ENCODE measurements around the gene C17orf75. TPM values are rescaled to one million over a fixed set of nuclear protein-coding genes. Genes with fewer than 3 reads are reported as not detected.
A peak's percentile ranks its signal among the peaks of the same experiment; 100 is the strongest.

The C17orf75 gene
- total and polyA plus RNA-seq, 2 donors (not counting 1 experiment from before 2014, with no cell fraction given), result 16.4 to 30.2 TPM

DNA sequence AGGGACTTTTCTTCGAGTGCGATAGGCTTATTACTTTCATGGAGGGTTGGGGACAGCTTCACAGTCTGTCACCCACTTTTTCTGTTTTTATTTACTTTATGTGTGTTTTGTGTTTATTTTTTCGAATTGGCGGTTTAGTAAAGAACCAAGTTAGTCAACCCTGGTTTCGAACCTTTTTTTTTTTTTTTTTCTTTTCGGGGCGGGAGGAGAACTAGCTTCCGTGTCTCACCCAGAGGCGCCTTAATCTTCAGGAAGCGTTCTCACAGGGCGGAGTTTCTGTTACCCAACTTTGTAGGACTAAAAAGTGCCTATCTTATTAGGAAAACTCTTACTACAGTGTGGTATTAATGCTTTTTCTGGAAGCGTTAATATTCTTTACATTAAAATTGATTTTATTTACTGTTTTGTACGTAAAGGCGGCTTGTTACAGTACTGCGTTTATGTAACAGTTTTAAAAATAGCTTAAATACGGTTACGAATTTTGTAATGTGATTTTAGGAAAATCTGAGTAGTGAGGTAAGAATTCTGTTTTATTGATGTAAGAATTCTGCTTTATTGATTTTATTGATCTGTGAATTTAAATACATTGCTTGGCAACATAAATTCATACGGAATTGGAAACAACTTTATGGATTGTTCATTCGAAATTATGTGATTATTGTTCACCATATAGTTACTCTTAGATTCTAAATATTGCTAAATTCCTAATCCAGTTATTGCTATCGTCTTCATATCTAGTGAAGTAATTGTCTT, 8.9 kb upstream of the C17orf75 start:
- Histone ChIP-seq H3K4me3 (replicated peaks in 1 of 4; ENCODE audit: control extremely low read depth in 1 of 4, insufficient read depth in 1 of 4, low read depth in 3 of 4, low read length in 4 of 4) (peak overlapping the region; percentile 76 to 99 (median 90)), H3K79me2 (ENCODE audit: control insufficient read depth, insufficient read depth, low read length) (peaks cover 58% of the 10 kb centered on the region), H4K20me1 (ENCODE audit: control insufficient read depth, extremely low read depth, insufficient read depth, low read length) (peaks cover 6% of the 10 kb centered on the region), H3K36me3 (ENCODE audit: control insufficient read depth, insufficient read depth, low read length) (peaks cover 7% of the 10 kb centered on the region), H3K27me3 (ENCODE audit: control insufficient read depth, insufficient read depth, low read length) (no peaks in the 10 kb centered on the region), H3K9ac (ENCODE audit: insufficient read depth, low read length) (peak overlapping the region; percentile 91), H2AFZ (ENCODE audit: low read length) (no peak overlapping the region), H3K4me1 (ENCODE audit: control insufficient read depth, extremely low read depth, insufficient read depth, low read length) (peaks cover 3% of the 10 kb centered on the region), H3K9me3 (ENCODE audit: control insufficient read depth, insufficient read depth, low read depth, low read length) (no peaks in the 10 kb centered on the region), H3K4me2 (ENCODE audit: extremely low read depth, insufficient read depth, low read length) (peak overlapping the region; percentile 74), H3K27ac (ENCODE audit: insufficient read depth, low read length) (peak overlapping the region; percentile 96)
- no peak for TF ChIP-seq EZH2 (IDR thresholded peaks at IDR 0.05; ENCODE audit: low read length, missing control alignments)
- TF ChIP-seq, protein P1, sequence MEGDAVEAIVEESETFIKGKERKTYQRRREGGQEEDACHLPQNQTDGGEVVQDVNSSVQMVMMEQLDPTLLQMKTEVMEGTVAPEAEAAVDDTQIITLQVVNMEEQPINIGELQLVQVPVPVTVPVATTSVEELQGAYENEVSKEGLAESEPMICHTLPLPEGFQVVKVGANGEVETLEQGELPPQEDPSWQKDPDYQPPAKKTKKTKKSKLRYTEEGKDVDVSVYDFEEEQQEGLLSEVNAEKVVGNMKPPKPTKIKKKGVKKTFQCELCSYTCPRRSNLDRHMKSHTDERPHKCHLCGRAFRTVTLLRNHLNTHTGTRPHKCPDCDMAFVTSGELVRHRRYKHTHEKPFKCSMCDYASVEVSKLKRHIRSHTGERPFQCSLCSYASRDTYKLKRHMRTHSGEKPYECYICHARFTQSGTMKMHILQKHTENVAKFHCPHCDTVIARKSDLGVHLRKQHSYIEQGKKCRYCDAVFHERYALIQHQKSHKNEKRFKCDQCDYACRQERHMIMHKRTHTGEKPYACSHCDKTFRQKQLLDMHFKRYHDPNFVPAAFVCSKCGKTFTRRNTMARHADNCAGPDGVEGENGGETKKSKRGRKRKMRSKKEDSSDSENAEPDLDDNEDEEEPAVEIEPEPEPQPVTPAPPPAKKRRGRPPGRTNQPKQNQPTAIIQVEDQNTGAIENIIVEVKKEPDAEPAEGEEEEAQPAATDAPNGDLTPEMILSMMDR (conservative IDR thresholded peaks at IDR 0.05 in 1 of 2, IDR thresholded peaks at IDR 0.05 in 1 of 2; ENCODE audit: low read depth in 1 of 2, low read length in 2 of 2), result no peak
- DNase-seq (ENCODE audit: low read depth in 2 of 2), result peak; percentile 60 to 81

DNA sequence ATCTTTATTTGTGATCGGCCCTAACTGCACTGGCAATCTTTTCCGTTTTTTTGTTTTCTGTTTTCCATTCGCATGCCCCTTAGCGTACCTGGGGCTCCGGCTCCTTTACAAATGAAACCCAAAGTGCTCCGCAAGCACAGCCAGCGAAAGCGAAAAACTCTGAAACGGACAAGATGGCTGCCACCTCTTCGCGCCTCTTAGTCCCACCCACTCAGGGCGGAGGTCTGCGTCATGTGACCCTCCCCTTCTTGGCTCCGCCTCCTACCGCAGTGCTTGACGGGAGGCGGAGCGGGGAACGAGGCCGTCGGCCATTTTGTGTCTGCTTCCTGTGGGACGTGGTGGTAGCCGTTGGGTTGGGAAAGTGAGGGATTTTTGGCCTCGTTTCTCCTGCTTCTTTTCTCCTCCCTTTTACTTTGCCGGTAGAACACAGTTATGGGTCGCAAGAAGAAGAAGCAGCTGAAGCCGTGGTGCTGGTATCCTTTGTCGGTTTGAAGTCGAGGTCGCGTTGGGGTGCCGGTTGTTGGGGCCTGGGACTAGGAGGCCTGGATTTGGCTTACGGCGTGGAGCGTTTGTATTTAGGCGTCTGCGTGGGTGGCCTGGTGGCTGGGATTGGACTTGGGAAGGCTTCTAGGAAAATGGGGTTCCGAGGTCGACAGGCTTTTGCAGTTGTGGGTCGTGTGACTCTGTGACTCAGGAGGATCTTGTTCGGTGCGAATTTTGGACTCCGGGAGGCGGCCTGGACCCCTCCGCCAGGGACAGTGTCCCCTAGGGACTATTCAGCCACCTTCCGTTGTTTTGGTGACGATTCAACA, 8.1 kb upstream of the C17orf75 start, which contains the start of gene ZNF207:
ZNF207 (plus strand) TSS at position 304 of the 812 bp plus-strand sequence; CDS start at position 433, 129 bp downstream.
- H4K20me1 ChIP-seq (ENCODE audit: control insufficient read depth, extremely low read depth, insufficient read depth, low read length), result peaks cover 6% of the 10 kb centered on the region
- no peaks in the 10 kb centered on the region for H3K27me3 ChIP-seq (ENCODE audit: control insufficient read depth, insufficient read depth, low read length)
- H3K4me2 ChIP-seq (ENCODE audit: extremely low read depth, insufficient read depth, low read length), result peak within 1 kb of the TSS; percentile 82
- peak within 1 kb of the TSS; percentile 96 for H3K27ac ChIP-seq (ENCODE audit: insufficient read depth, low read length)
- no peak for TF ChIP-seq EZH2 (IDR thresholded peaks at IDR 0.05; ENCODE audit: low read length, missing control alignments)
- TF ChIP-seq, protein P1 (conservative IDR thresholded peaks at IDR 0.05 in 1 of 2, IDR thresholded peaks at IDR 0.05 in 1 of 2; ENCODE audit: low read depth in 1 of 2, low read length in 2 of 2), result no peak
- DNase-seq (ENCODE audit: low read depth in 2 of 2), result peak; percentile 95 to 97
- H2AFZ ChIP-seq (ENCODE audit: low read length), result peak within 1 kb of the TSS; percentile 72
- peak within 1 kb of the TSS; percentile 91 for H3K9ac ChIP-seq (ENCODE audit: insufficient read depth, low read length)
- peak within 1 kb of the TSS; percentile 76 to 99 (median 90) for H3K4me3 ChIP-seq (replicated peaks in 1 of 4; ENCODE audit: control extremely low read depth in 1 of 4, insufficient read depth in 1 of 4, low read depth in 3 of 4, low read length in 4 of 4)
- H3K9me3 ChIP-seq (ENCODE audit: control insufficient read depth, insufficient read depth, low read depth, low read length), result no peaks in the 10 kb centered on the region
- peaks cover 51% of the 10 kb centered on the region for H3K79me2 ChIP-seq (ENCODE audit: control insufficient read depth, insufficient read depth, low read length)
- no peaks in the 10 kb centered on the region for H3K4me1 ChIP-seq (ENCODE audit: control insufficient read depth, extremely low read depth, insufficient read depth, low read length)
- H3K36me3 ChIP-seq (ENCODE audit: control insufficient read depth, insufficient read depth, low read length), result peaks cover 5% of the 10 kb centered on the region

DNA sequence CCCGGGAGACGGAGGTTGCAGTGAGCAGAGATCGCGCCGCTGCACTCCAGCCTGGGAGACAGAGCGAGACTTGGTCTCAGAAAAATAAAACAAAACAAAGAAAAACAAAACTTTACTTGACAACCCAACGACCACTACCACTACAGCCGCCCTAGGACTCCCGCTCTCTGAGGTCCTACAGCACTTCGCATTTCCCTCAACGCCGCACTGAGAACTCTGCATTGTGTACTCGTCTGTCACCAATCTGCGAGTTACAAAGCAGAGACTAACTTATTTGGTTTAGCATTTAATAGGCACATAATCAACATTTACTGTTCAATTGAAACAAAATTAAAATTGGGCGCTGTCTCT, 7.5 kb upstream of the C17orf75 start:
- DNase-seq (ENCODE audit: low read depth in 2 of 2), result peak in 1 of 2 donors; percentile 18
- Histone ChIP-seq H3K27me3 (ENCODE audit: control insufficient read depth, insufficient read depth, low read length) (no peaks in the 10 kb centered on the region), H3K4me1 (ENCODE audit: control insufficient read depth, extremely low read depth, insufficient read depth, low read length) (no peaks in the 10 kb centered on the region), H3K27ac (ENCODE audit: insufficient read depth, low read length) (peak overlapping the region; percentile 96), H3K4me2 (ENCODE audit: extremely low read depth, insufficient read depth, low read length) (peak overlapping the region; percentile 82), H3K4me3 (replicated peaks in 1 of 4; ENCODE audit: control extremely low read depth in 1 of 4, insufficient read depth in 1 of 4, low read depth in 3 of 4, low read length in 4 of 4) (peak overlapping the region; percentile 76 to 99 (median 90)), H4K20me1 (ENCODE audit: control insufficient read depth, extremely low read depth, insufficient read depth, low read length) (peaks cover 6% of the 10 kb centered on the region), H3K9ac (ENCODE audit: insufficient read depth, low read length) (peak overlapping the region; percentile 64), H3K79me2 (ENCODE audit: control insufficient read depth, insufficient read depth, low read length) (peaks cover 45% of the 10 kb centered on the region), H3K9me3 (ENCODE audit: control insufficient read depth, insufficient read depth, low read depth, low read length) (no peaks in the 10 kb centered on the region), H2AFZ (ENCODE audit: low read length) (peak overlapping the region; percentile 72), H3K36me3 (ENCODE audit: control insufficient read depth, insufficient read depth, low read length) (peaks cover 3% of the 10 kb centered on the region)
- no peak for TF ChIP-seq EZH2 (IDR thresholded peaks at IDR 0.05; ENCODE audit: low read length, missing control alignments)
- TF ChIP-seq, protein P1 (conservative IDR thresholded peaks at IDR 0.05 in 1 of 2, IDR thresholded peaks at IDR 0.05 in 1 of 2; ENCODE audit: low read depth in 1 of 2, low read length in 2 of 2), result no peak

Measured in fibroblast of lung (primary cell).